ENCODE results near the gene RIPOR3. TPM values are rescaled to one million over a fixed set of nuclear protein-coding genes. Genes with fewer than 3 reads are reported as not detected.

RIPOR3 gene
- total and polyA plus RNA-seq, 9 of the 15 experiments (the other 6 are each of a cell fraction or from before 2014, with no cell fraction given): 3.3 to 62.7 (median 21.4) TPM

DNA sequence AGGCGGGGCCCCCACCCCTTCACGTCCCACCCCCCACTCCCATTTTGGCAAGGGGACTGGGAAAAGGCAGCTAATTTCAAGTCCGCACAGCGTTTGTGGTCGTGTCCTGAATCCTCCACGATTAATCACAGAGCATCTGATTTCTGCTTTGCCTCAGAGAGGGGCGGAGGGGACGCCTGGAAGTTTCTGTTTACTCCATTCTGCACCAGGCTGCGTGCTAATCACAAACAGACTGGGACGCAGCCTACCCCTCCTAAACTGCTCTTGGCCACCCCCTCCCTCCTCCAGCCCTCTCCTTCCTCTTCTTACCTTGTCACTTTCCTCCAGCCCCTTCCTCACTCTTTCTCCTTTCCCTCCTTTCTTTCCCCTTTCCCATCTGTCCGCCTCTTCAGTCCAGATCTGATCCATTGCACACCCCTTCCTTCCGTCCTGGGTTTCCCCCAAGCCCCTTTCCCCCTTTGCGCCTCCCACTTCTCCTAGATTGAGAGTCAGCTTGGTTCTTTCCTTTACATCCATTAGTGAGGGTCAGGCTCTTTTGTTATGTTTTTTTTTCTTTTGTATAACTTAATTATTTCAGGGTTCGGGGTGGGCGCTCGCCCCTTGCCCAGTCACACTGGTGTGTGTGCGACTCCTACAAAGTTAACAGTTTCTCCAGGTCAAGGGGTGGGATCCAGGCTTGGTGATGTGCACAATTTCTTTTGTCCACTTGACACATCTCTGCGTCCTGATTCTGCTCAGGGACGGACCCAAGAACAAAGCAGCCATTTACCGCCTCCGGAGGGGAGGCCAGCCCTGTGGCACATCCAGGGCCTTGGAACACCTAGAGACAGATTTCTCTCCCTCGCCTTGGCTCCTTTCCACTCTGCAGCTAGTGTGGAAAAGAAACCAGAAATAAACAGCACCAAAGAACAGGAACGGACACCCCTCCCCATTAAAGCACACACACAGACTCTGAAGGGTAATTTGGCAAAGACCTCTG is 520 bp upstream of the RIPOR3 start (continued):
- TF ChIP-seq, protein P1, sequence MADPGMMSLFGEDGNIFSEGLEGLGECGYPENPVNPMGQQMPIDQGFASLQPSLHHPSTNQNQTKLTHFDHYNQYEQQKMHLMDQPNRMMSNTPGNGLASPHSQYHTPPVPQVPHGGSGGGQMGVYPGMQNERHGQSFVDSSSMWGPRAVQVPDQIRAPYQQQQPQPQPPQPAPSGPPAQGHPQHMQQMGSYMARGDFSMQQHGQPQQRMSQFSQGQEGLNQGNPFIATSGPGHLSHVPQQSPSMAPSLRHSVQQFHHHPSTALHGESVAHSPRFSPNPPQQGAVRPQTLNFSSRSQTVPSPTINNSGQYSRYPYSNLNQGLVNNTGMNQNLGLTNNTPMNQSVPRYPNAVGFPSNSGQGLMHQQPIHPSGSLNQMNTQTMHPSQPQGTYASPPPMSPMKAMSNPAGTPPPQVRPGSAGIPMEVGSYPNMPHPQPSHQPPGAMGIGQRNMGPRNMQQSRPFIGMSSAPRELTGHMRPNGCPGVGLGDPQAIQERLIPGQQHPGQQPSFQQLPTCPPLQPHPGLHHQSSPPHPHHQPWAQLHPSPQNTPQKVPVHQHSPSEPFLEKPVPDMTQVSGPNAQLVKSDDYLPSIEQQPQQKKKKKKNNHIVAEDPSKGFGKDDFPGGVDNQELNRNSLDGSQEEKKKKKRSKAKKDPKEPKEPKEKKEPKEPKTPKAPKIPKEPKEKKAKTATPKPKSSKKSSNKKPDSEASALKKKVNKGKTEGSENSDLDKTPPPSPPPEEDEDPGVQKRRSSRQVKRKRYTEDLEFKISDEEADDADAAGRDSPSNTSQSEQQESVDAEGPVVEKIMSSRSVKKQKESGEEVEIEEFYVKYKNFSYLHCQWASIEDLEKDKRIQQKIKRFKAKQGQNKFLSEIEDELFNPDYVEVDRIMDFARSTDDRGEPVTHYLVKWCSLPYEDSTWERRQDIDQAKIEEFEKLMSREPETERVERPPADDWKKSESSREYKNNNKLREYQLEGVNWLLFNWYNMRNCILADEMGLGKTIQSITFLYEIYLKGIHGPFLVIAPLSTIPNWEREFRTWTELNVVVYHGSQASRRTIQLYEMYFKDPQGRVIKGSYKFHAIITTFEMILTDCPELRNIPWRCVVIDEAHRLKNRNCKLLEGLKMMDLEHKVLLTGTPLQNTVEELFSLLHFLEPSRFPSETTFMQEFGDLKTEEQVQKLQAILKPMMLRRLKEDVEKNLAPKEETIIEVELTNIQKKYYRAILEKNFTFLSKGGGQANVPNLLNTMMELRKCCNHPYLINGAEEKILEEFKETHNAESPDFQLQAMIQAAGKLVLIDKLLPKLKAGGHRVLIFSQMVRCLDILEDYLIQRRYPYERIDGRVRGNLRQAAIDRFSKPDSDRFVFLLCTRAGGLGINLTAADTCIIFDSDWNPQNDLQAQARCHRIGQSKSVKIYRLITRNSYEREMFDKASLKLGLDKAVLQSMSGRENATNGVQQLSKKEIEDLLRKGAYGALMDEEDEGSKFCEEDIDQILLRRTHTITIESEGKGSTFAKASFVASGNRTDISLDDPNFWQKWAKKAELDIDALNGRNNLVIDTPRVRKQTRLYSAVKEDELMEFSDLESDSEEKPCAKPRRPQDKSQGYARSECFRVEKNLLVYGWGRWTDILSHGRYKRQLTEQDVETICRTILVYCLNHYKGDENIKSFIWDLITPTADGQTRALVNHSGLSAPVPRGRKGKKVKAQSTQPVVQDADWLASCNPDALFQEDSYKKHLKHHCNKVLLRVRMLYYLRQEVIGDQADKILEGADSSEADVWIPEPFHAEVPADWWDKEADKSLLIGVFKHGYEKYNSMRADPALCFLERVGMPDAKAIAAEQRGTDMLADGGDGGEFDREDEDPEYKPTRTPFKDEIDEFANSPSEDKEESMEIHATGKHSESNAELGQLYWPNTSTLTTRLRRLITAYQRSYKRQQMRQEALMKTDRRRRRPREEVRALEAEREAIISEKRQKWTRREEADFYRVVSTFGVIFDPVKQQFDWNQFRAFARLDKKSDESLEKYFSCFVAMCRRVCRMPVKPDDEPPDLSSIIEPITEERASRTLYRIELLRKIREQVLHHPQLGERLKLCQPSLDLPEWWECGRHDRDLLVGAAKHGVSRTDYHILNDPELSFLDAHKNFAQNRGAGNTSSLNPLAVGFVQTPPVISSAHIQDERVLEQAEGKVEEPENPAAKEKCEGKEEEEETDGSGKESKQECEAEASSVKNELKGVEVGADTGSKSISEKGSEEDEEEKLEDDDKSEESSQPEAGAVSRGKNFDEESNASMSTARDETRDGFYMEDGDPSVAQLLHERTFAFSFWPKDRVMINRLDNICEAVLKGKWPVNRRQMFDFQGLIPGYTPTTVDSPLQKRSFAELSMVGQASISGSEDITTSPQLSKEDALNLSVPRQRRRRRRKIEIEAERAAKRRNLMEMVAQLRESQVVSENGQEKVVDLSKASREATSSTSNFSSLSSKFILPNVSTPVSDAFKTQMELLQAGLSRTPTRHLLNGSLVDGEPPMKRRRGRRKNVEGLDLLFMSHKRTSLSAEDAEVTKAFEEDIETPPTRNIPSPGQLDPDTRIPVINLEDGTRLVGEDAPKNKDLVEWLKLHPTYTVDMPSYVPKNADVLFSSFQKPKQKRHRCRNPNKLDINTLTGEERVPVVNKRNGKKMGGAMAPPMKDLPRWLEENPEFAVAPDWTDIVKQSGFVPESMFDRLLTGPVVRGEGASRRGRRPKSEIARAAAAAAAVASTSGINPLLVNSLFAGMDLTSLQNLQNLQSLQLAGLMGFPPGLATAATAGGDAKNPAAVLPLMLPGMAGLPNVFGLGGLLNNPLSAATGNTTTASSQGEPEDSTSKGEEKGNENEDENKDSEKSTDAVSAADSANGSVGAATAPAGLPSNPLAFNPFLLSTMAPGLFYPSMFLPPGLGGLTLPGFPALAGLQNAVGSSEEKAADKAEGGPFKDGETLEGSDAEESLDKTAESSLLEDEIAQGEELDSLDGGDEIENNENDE (IDR thresholded peaks at IDR 0.05; ENCODE audit: low read depth, low read length): no peak
- TF ChIP-seq ZZZ3 (IDR thresholded peaks at IDR 0.05) (no peak), SIN3B (IDR thresholded peaks at IDR 0.05; ENCODE audit: low read depth) (no peak), HBP1 (CRISPR knock-in tag; IDR thresholded peaks at IDR 0.05) (peak; percentile 82; the same call in 1 of the 2 replicates), SETDB1 (IDR thresholded peaks at IDR 0.05; ENCODE audit: low read length) (no peak), MBD2 (IDR thresholded peaks at IDR 0.05; ENCODE audit: borderline replicate concordance, low read depth) (no peak), MEIS2 (IDR thresholded peaks at IDR 0.05; ENCODE audit: partially characterized antibody) (peak; percentile 41), XRCC5 (IDR thresholded peaks at IDR 0.05; ENCODE audit: low read depth, low read length) (no peak), CREM (IDR thresholded peaks at IDR 0.05; ENCODE audit: low read depth) (0 out of 2 replicates have a peak, but pooled peaks have one; percentile 1), NFRKB (IDR thresholded peaks at IDR 0.05; ENCODE audit: low read depth) (peak; percentile 75)
- TF ChIP-seq, protein P2, sequence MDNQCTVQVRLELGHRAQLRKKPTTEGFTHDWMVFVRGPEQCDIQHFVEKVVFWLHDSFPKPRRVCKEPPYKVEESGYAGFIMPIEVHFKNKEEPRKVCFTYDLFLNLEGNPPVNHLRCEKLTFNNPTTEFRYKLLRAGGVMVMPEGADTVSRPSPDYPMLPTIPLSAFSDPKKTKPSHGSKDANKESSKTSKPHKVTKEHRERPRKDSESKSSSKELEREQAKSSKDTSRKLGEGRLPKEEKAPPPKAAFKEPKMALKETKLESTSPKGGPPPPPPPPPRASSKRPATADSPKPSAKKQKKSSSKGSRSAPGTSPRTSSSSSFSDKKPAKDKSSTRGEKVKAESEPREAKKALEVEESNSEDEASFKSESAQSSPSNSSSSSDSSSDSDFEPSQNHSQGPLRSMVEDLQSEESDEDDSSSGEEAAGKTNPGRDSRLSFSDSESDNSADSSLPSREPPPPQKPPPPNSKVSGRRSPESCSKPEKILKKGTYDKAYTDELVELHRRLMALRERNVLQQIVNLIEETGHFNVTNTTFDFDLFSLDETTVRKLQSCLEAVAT (IDR thresholded peaks at IDR 0.05): peak; percentile 73 to 82; a peak in 3 of 4 replicates
- TF ChIP-seq, protein P3, sequence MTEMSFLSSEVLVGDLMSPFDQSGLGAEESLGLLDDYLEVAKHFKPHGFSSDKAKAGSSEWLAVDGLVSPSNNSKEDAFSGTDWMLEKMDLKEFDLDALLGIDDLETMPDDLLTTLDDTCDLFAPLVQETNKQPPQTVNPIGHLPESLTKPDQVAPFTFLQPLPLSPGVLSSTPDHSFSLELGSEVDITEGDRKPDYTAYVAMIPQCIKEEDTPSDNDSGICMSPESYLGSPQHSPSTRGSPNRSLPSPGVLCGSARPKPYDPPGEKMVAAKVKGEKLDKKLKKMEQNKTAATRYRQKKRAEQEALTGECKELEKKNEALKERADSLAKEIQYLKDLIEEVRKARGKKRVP (CRISPR knock-in tag; IDR thresholded peaks at IDR 0.05): no peak

All from K562 (cell line).